CD8-positive, alpha-beta memory T cell (primary cell): ENCODE data around the gene MOB3B. TPM values are rescaled to one million over a fixed set of nuclear protein-coding genes. Genes with fewer than 3 reads are reported as not detected.

Experiments
- CTCF ChIA-PET: fragments of 350-600 bp; sonication (Branson Sonifier 250); formaldehyde crosslinking; loops from one replicate; lab custom pipeline; 2021; ENCODE audit warnings: antibody characterized with exemption; lab: Charles Lee
- POLR2A ChIA-PET: fragments of 350-600 bp; sonication (Branson Sonifier 250); formaldehyde crosslinking; loops from one replicate; lab custom pipeline; 2021; ENCODE audit warnings: antibody characterized with exemption; lab: Charles Lee
- DNase-seq, 5 donors: peaks; one replicate each; pipeline versions ENCODE4 v3.0.0 to v3.0.0-alpha.2; 2020 to 2022; ENCODE audit warnings: mixed read lengths in 1 of 5
- H3K27ac ChIP-seq: one replicate; pipeline ENCODE4 v1.7.0; 2013; ENCODE audit warnings: low read depth, mild to moderate bottlenecking, low read length, moderate library complexity
- H3K27me3 ChIP-seq: 2 replicates; pipeline ENCODE4 v1.7.0; 2013; ENCODE audit warnings: low read length, mild to moderate bottlenecking; ENCODE audit not compliant: insufficient read depth, poor library complexity, severe bottlenecking
- H3K36me3 ChIP-seq: 2 replicates; pipeline ENCODE4 v1.7.0; 2013; ENCODE audit warnings: mild to moderate bottlenecking, low read length, moderate library complexity; ENCODE audit not compliant: insufficient read depth
- H3K4me1 ChIP-seq: 2 replicates; pipeline ENCODE4 v1.7.0; 2013; ENCODE audit warnings: mild to moderate bottlenecking, low read length, moderate library complexity; ENCODE audit not compliant: insufficient read depth
- H3K4me3 ChIP-seq: 2 replicates; pipeline ENCODE4 v1.7.0; 2013; ENCODE audit warnings: mild to moderate bottlenecking, low read length
- H3K9me3 ChIP-seq: 2 replicates; pipeline ENCODE4 v1.7.0; 2013; ENCODE audit warnings: mild to moderate bottlenecking, low read length
- H3K27ac Mint-ChIP-seq, 8 donors: one replicate each; pipeline ENCODE4 v1.8.0; 2020 to 2021; ENCODE audit warnings: mixed read lengths in 8 of 8, mild to moderate bottlenecking in 6 of 8, inconsistent platforms in 3 of 8, moderate library complexity in 3 of 8
- H3K27me3 Mint-ChIP-seq, 2 donors: one replicate each; pipeline ENCODE4 v1.8.0; 2020 to 2021; ENCODE audit warnings: mixed read lengths in 2 of 2, mild to moderate bottlenecking in 1 of 2, moderate library complexity in 1 of 2
- H3K36me3 Mint-ChIP-seq, 3 donors: one replicate each; pipeline ENCODE4 v1.8.0; 2020 to 2021; ENCODE audit warnings: mixed read lengths in 3 of 3, inconsistent platforms in 1 of 3, mild to moderate bottlenecking in 1 of 3
- H3K4me1 Mint-ChIP-seq, 3 donors: one replicate each; pipeline ENCODE4 v1.8.0; 2020 to 2021; ENCODE audit warnings: mixed read lengths in 3 of 3, inconsistent platforms in 1 of 3, mild to moderate bottlenecking in 1 of 3
- H3K4me3 Mint-ChIP-seq, 7 donors: one replicate each; pipeline ENCODE4 v1.8.0; 2020 to 2021; ENCODE audit warnings: mixed read lengths in 7 of 7, mild to moderate bottlenecking in 6 of 7, moderate library complexity in 4 of 7, inconsistent platforms in 2 of 7
- H3K9me3 Mint-ChIP-seq, 5 donors: one replicate each; pipeline ENCODE4 v1.8.0; 2020 to 2022; ENCODE audit warnings: mixed read lengths in 5 of 5, mild to moderate bottlenecking in 3 of 5, moderate library complexity in 2 of 5, inconsistent platforms in 1 of 5
- polyA plus RNA-seq: library from polyadenylated mRNA; unstranded; fragments of 300-500 nt; fragmentation: Illumina TruSeq; gene quantifications from one replicate; pipeline ENCODE4 v1.2.3, GENCODE V29; 2021
- total RNA-seq, 2 experiments: library from RNA; stranded (reverse); gene quantifications; one replicate each; pipeline ENCODE4 v1.2.3, GENCODE V29; 2021

The MOB3B gene
- total and polyA plus RNA-seq, 3 experiments from 2014 or later, result 0.07 to 0.29 (median 0.20) TPM

DNA sequence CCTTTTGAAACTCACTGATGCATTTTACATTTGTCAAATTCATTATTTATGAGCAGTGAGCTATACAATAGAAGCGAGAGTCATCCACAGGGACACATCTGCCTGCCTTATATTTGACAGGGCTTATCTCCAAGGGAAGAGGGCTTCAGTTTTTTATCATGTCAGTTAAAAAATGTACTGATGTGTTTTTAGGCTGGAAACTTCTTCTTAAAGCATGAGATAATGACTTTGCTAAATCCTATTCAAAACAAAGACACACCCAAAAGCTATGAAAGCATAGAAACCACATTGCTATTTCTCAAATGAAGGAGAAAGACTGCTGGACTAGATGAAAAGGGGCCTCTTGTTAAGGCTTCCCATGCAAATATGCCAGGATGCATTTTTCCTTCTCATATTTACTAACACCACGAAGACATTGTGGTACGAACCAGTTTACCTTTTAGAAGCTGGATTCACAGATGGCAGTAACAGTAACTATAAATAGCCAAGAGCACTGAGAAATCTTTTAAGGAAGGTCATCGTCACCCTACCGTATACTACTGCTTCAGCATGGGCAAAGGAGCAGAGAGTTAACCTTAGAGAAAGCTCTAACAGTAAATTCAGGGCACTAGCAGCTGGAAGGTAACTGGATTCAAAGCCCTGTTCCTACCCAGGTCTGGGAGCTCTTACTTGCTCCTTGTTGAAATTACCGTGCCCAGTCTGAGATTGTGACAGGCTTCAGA lies 91.8 kb downstream of the MOB3B start:
- ChIA-PET CTCF (no interaction called here), POLR2A (interaction anchor here (0.6 kb wide), 1 partner anchor 427 kb away, joined by 4 read pairs; no protein-coding TSS in a partner anchor)
- Mint-ChIP-seq H3K4me3 (no peak overlapping the region), H3K9me3 (no peaks in the 10 kb centered on the region), H3K4me1 (no peaks in the 10 kb centered on the region), H3K27me3 (peaks cover 0 to 3% of the 10 kb centered on the region in 2 donors), H3K27ac (no peak overlapping the region), H3K36me3 (no peaks in the 10 kb centered on the region)
- no peak overlapping the region for H3K4me3 ChIP-seq
- H3K36me3 ChIP-seq, result no peaks in the 10 kb centered on the region
- H3K27ac ChIP-seq, result no peak overlapping the region
- DNase-seq, result no peak
- no peaks in the 10 kb centered on the region for H3K27me3 ChIP-seq
- H3K4me1 ChIP-seq, result no peaks in the 10 kb centered on the region
- no peaks in the 10 kb centered on the region for H3K9me3 ChIP-seq

- no peaks in the 10 kb centered on the region for H3K27me3 ChIP-seq
- Mint-ChIP-seq H3K4me1 (peaks cover 2 to 8% (median 3%) of the 10 kb centered on the region in 3 donors), H3K27me3 (no peaks in the 10 kb centered on the region), H3K4me3 (no peak overlapping the region), H3K27ac (no peak overlapping the region), H3K9me3 (no peaks in the 10 kb centered on the region), H3K36me3 (no peaks in the 10 kb centered on the region)
- H3K9me3 ChIP-seq, result no peaks in the 10 kb centered on the region
- POLR2A ChIA-PET, result no interaction called here
- H3K4me3 ChIP-seq, result no peak overlapping the region
- CTCF ChIA-PET, result no interaction called here
- no peak for DNase-seq
- no peak overlapping the region for H3K27ac ChIP-seq
- no peaks in the 10 kb centered on the region for H3K36me3 ChIP-seq
- no peaks in the 10 kb centered on the region for H3K4me1 ChIP-seq
Measured at GRCh38 chr9:27436234-27436633, 93.4 kb downstream of the MOB3B start.

- ChIA-PET POLR2A (no interaction called here), CTCF (interaction anchor here (1.4 kb wide), 1 partner anchor 8 kb away, joined by 4 read pairs; no protein-coding TSS in a partner anchor)
- H3K9me3 ChIP-seq, result no peaks in the 10 kb centered on the region
- no peak for DNase-seq
- H3K36me3 ChIP-seq, result no peaks in the 10 kb centered on the region
- no peaks in the 10 kb centered on the region for H3K4me1 ChIP-seq
- Mint-ChIP-seq H3K27ac (no peak overlapping the region), H3K9me3 (no peaks in the 10 kb centered on the region), H3K4me3 (no peak overlapping the region), H3K27me3 (no peaks in the 10 kb centered on the region), H3K4me1 (peaks cover 2 to 8% (median 3%) of the 10 kb centered on the region in 3 donors), H3K36me3 (no peaks in the 10 kb centered on the region)
- no peak overlapping the region for H3K27ac ChIP-seq
- no peaks in the 10 kb centered on the region for H3K27me3 ChIP-seq
- no peak overlapping the region for H3K4me3 ChIP-seq
Measured at GRCh38 chr9:27433631-27434325, 95.8 kb downstream of the MOB3B start.

DNA sequence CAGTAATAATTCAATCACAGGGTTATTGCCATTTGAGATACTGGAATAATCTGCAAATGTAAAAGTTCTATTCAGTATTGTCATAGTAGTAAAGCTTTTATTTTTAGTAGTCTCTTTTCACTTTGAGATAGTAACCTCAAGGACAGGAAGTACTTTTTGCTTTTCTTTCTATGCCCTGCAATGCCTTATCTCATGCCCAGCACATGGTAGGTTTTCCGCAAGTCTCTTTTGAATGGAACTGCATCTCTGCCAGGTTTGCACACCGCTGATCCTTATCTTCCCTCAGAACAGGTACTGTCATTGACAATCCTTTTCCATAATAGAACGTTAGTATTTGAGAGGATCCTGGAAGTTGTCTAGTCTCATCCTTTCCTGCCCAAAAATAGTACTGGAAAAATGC lies 97.3 kb downstream of the MOB3B start:
- H3K27me3 Mint-ChIP-seq, result peaks cover 0 to 2% of the 10 kb centered on the region in 2 donors
- no peak overlapping the region for H3K27ac ChIP-seq
- no peak for DNase-seq
- no peaks in the 10 kb centered on the region for H3K9me3 Mint-ChIP-seq
- H3K36me3 Mint-ChIP-seq, result no peaks in the 10 kb centered on the region
- no peaks in the 10 kb centered on the region for H3K27me3 ChIP-seq
- H3K36me3 ChIP-seq, result no peaks in the 10 kb centered on the region
- no peak overlapping the region for H3K4me3 ChIP-seq
- ChIA-PET CTCF (interaction anchor here (1.4 kb wide), 1 partner anchor 10 kb away, joined by 4 read pairs; no protein-coding TSS in a partner anchor), POLR2A (no interaction called here)
- H3K4me1 ChIP-seq, result no peaks in the 10 kb centered on the region
- H3K9me3 ChIP-seq, result no peaks in the 10 kb centered on the region
- peaks cover 2 to 8% (median 3%) of the 10 kb centered on the region in 3 donors for H3K4me1 Mint-ChIP-seq
- no peak overlapping the region for H3K4me3 Mint-ChIP-seq
- H3K27ac Mint-ChIP-seq, result no peak overlapping the region

DNA sequence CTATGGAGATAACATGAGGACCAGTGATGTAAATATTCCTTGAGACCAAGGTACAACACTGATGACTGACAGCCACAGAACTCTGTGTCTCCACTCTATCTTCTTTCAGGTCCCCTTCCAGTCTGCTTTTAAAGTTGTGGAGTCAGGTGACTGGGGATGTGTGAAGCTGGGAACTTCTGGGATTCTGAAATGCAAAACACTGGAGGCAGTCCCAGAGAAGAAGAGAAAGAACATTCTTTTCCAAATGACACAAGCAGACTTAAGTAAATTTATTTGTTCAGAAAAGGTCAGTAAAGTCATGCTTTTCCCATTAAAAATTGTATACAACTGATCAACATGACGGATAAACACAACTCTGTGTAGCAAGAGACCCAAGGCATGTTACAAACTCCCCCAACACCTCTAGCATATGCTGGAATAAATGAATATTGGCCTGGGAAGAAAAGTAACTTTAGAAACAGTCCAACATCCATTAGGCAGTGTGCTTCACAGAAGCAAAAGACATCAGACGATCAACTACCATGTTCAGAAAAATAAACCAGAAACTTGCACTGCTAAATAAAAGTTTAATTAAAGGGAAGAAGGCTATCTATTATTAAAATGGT lies 98.0 kb downstream of the MOB3B start:
- Histone ChIP-seq H3K36me3 (no peaks in the 10 kb centered on the region), H3K4me1 (no peaks in the 10 kb centered on the region), H3K9me3 (no peaks in the 10 kb centered on the region), H3K27me3 (no peaks in the 10 kb centered on the region), H3K4me3 (no peak overlapping the region), H3K27ac (no peak overlapping the region)
- no peak overlapping the region for H3K4me3 Mint-ChIP-seq
- H3K9me3 Mint-ChIP-seq, result no peaks in the 10 kb centered on the region
- CTCF ChIA-PET, result no interaction called here
- no peak for DNase-seq
- H3K27me3 Mint-ChIP-seq, result peaks cover 0 to 2% of the 10 kb centered on the region in 2 donors
- POLR2A ChIA-PET, result no interaction called here
- H3K4me1 Mint-ChIP-seq, result peaks cover 2 to 8% (median 3%) of the 10 kb centered on the region in 3 donors
- H3K36me3 Mint-ChIP-seq, result no peaks in the 10 kb centered on the region
- H3K27ac Mint-ChIP-seq, result no peak overlapping the region

DNA sequence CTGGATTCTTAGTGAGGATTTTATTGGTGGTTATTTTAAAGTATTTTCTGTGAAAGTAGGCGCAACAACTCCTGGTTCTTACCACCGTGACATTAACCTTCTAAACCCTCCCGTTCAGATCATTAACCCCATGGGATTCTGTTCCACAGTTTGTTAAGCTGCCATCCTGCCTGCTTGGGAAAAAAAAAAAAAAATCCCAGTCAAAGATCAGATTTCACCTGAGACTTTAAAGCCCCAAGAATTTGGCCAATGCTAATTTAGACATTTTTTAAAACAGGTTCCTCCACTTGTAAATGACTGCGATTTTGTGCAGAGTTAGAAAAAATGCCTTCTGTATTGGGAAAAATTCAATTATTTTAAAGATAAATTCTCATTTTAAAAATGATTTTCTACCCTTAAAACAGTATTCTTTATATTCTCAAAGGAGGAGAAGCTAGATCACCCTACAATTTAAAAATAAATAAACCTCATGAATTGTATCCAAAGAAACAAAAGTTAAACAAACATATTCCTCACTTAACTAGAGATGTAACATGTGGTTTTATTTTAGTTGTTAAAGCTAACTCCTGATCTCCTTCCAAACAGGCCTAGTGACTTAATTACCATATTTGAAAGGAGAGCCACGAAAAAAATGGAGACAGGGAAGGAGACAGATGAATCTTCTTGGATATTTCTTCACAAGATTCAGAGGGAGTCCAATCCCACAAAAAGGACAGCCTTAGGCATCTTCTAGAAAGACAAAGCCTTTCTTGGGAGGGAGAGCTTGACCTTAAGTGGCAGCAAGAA lies 98.7 kb downstream of the MOB3B start:
- Histone ChIP-seq H3K9me3 (no peaks in the 10 kb centered on the region), H3K27ac (no peak overlapping the region), H3K36me3 (no peaks in the 10 kb centered on the region), H3K4me3 (no peak overlapping the region), H3K4me1 (no peaks in the 10 kb centered on the region), H3K27me3 (no peaks in the 10 kb centered on the region)
- DNase-seq, result no peak
- H3K27me3 Mint-ChIP-seq, result peaks cover 0 to 2% of the 10 kb centered on the region in 2 donors
- peaks cover 2 to 8% (median 3%) of the 10 kb centered on the region in 3 donors for H3K4me1 Mint-ChIP-seq
- H3K9me3 Mint-ChIP-seq, result no peaks in the 10 kb centered on the region
- no peak overlapping the region for H3K4me3 Mint-ChIP-seq
- ChIA-PET POLR2A (no interaction called here), CTCF (no interaction called here)
- H3K27ac Mint-ChIP-seq, result no peak overlapping the region
- H3K36me3 Mint-ChIP-seq, result no peaks in the 10 kb centered on the region

DNA sequence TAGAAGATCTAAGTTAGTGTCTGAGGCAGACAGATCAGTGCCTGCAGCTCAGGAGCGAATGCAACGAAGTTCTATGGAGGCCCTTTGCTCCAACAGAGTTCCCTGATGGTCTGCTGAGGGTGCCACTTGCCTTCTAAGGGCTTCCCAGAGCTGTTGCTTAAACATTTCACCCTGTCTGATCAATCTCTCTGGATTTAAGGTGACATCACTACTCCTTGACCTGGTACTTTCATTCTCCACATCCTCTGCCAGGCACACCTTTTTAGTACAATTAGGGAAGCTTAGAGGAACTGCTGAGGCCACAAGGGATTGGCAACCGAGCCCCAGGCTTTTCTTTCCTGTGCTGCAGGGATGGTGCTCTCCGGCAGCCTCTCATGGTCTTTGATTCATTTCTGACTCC lies 99.7 kb downstream of the MOB3B start:
- Mint-ChIP-seq H3K27ac (no peak overlapping the region), H3K36me3 (no peaks in the 10 kb centered on the region), H3K9me3 (no peaks in the 10 kb centered on the region), H3K4me3 (no peak overlapping the region), H3K27me3 (peaks cover 0 to 2% of the 10 kb centered on the region in 2 donors), H3K4me1 (peaks cover 2 to 8% (median 3%) of the 10 kb centered on the region in 3 donors)
- ChIA-PET CTCF (no interaction called here), POLR2A (no interaction called here)
- no peaks in the 10 kb centered on the region for H3K27me3 ChIP-seq
- no peaks in the 10 kb centered on the region for H3K36me3 ChIP-seq
- H3K27ac ChIP-seq, result no peak overlapping the region
- no peak overlapping the region for H3K4me3 ChIP-seq
- no peaks in the 10 kb centered on the region for H3K4me1 ChIP-seq
- no peaks in the 10 kb centered on the region for H3K9me3 ChIP-seq
- no peak for DNase-seq
